BJ (cell line): ENCODE results near the gene RPL13. TPM values are rescaled to one million over a fixed set of nuclear protein-coding genes. Genes with fewer than 3 reads are reported as not detected.
"Not testable (repeated sequence)": the region's sequence is repeated elsewhere in the genome, so short reads cannot be mapped to it uniquely, and the experiment has no call there.

Source experiments
- CTCF ChIA-PET: fragments of 350-600 bp; formaldehyde crosslinking; extraction: SDS; loops from one replicate; lab custom pipeline; 2021; ENCODE audit warnings: antibody characterized with exemption, inconsistent platforms; lab: Yijun Ruan, JAX
- POLR2A ChIA-PET: fragments of 300-600 bp; sonication (Branson Sonifier 250); formaldehyde crosslinking; extraction: SDS; loops from one replicate; lab custom pipeline; 2021; ENCODE audit warnings: antibody characterized with exemption; lab: Charles Lee
- DNase-seq: peaks from one replicate; pipeline ENCODE4 v3.0.0-alpha.2; 2011; ENCODE audit warnings: low read depth
- H3K27me3 ChIP-seq: 2 replicates; pipeline ENCODE4 v1.6.0; 2011; ENCODE audit warnings: low read length; ENCODE audit not compliant: control insufficient read depth, insufficient read depth
- H3K36me3 ChIP-seq: 2 replicates; pipeline ENCODE4 v1.5.1; 2011; ENCODE audit warnings: low read length; ENCODE audit not compliant: control insufficient read depth, insufficient read depth
- H3K4me3 ChIP-seq: 2 replicates; pipeline ENCODE4 v1.5.1; 2011; ENCODE audit warnings: low read depth, mild to moderate bottlenecking, control low read depth, low read length
- polyA plus RNA-seq: library from polyadenylated mRNA; depleted of rRNA; stranded (reverse); fragments of >200 nt; gene quantifications from 2 replicates; pipeline ENCODE4 v1.2.3, GENCODE V29; 2011
- TF ChIP-seq, protein P1 (sequence below): IDR thresholded peaks from 2 replicates; pipeline ENCODE4 v1.5.1; 2011; ENCODE audit warnings: low read depth, mild to moderate bottlenecking, control low read depth, inconsistent platforms, low read length, moderate library complexity; ENCODE audit not compliant: insufficient read depth

RPL13 gene
- polyA plus RNA-seq, 1 experiment: 4,466 TPM

DNA sequence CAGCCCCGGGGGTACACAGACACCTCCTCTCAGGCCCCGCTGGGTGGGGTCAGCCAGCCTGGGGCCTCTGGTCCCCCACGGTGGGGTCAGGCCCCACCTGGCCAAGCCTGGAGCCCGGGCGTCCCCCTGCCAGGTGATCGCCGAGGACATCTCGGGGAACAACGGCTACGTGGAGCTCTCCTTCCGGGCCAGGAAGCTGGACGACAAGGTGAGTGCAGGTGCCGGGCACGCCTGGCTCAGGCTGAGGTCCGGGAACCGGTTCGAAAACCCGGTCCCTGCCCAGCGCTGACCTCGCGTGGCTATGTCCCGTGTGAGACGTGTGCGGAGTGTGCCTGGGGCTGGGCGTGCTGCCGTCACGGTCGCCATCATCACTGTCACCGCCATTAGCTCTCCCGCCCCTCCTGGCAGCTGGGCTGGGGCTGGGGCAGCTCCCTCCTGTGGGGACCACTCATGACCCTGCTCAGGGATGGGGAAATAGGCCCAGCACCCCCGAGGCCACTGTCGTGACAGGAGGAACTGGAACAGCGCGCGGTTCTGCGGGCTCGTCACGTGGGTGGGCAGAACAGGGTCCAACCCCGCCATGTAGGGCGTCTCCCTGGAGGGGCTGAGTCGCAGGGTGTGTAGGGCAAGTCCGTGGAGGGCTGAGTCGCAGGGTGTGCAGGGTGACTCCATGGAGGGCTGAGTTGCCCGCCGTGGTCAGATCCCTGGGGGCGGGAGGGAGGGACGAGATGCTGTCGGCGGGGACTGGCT is 23.6 kb downstream of the RPL13 start:
- ChIA-PET CTCF (interaction anchor here (1.1 kb wide), 1 partner anchor 57 kb away, joined by 4 read pairs; no protein-coding TSS in a partner anchor), POLR2A (no interaction called here)
- H3K27me3 ChIP-seq: no peaks in the 10 kb centered on the region
- TF ChIP-seq, protein P1, sequence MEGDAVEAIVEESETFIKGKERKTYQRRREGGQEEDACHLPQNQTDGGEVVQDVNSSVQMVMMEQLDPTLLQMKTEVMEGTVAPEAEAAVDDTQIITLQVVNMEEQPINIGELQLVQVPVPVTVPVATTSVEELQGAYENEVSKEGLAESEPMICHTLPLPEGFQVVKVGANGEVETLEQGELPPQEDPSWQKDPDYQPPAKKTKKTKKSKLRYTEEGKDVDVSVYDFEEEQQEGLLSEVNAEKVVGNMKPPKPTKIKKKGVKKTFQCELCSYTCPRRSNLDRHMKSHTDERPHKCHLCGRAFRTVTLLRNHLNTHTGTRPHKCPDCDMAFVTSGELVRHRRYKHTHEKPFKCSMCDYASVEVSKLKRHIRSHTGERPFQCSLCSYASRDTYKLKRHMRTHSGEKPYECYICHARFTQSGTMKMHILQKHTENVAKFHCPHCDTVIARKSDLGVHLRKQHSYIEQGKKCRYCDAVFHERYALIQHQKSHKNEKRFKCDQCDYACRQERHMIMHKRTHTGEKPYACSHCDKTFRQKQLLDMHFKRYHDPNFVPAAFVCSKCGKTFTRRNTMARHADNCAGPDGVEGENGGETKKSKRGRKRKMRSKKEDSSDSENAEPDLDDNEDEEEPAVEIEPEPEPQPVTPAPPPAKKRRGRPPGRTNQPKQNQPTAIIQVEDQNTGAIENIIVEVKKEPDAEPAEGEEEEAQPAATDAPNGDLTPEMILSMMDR: no peak
- H3K36me3 ChIP-seq: no peaks in the 10 kb centered on the region
- no peak overlapping the region for H3K4me3 ChIP-seq
- DNase-seq: no peak

DNA sequence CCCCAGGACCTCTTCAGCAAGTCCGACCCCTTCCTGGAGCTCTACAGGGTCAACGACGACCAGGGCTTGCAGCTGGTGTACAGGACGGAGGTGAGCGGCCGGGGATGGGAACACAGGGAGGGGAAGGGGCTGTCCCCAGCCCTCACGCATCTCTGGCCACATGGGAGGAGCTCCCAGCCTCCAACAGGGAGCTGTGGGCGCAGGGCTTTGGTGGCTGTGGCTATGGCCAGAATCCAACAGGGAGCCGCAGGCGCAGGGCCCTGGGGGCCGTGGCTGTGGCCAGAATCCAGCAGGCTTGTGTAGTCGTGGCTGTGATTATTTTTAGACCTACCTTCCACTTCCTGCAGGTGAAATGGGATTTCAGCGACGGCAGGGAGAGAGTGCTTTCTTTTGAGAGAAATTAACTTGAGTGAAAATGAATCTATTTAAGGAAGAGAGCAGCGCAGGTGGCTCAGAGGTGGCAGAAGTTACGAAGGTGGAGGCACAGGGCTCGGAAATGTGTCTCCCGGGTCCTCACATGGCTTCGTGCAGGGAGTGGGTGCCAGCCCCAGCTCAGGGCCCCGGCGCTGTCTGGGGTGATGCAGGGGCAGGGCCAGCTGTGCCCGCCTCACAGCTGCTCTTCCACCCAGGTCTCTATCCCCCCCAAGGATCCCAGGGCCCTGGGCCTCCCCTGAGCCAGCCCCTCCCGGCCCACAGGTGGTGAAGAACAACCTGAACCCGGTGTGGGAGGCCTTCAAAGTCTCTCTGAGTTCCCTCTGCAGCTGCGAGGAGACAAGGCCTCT is 24.5 kb downstream of the RPL13 start:
- TF ChIP-seq, protein P1: no peak
- Histone ChIP-seq H3K27me3 (no peaks in the 10 kb centered on the region), H3K36me3 (no peaks in the 10 kb centered on the region), H3K4me3 (no peak overlapping the region)
- ChIA-PET CTCF (no interaction called here), POLR2A (no interaction called here)
- DNase-seq: no peak

DNA sequence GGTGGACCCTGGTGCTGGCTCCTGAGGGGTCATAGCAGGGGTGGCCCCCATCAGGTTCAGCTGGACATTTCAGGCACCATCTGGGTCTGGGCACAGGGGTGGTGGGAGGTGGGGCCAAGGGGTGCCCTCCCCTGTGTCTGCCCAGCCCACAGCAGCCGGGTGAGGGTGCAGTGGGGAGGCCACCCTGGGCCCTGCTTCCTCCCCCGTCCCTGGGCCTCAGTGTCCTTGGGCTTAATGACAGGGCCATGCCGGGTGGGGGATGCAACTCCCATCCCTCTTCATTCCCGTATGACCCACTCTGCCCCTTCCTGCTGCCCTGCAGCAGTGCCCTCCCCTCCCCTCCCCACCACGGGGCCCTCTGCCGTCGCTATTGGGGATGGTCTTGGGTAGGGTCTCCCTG is 25.7 kb downstream of the RPL13 start:
- no peak for DNase-seq
- CTCF ChIA-PET: no interaction called here
- POLR2A ChIA-PET: no interaction called here
- Histone ChIP-seq H3K27me3 (no peaks in the 10 kb centered on the region), H3K4me3 (no peak overlapping the region), H3K36me3 (no peaks in the 10 kb centered on the region)
- TF ChIP-seq, protein P1: no peak

DNA sequence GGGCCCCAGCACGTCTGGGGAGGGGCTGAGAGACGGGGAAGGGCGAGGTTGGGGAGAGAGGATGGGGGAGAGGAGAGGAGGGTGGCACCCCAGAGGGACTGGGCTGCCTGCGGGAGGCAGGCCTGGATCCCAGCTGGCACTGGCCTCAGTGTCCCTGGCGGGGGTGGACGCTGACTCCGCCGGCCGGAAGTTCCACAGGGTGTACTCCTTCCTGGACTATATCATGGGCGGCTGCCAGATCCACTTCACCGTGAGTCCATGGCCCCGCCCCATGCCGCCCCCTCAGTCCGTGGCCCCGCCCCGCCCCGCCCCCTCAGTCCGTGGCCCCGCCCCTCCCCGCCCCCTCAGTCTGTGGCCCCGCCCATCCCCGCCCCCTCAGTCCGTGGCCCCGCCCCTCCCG is 26.4 kb downstream of the RPL13 start:
- POLR2A ChIA-PET: no interaction called here
- Histone ChIP-seq H3K4me3 (no peak overlapping the region), H3K27me3 (no peaks in the 10 kb centered on the region), H3K36me3 (no peaks in the 10 kb centered on the region)
- no peak for DNase-seq
- CTCF ChIA-PET: no interaction called here
- TF ChIP-seq, protein P1: no peak

DNA sequence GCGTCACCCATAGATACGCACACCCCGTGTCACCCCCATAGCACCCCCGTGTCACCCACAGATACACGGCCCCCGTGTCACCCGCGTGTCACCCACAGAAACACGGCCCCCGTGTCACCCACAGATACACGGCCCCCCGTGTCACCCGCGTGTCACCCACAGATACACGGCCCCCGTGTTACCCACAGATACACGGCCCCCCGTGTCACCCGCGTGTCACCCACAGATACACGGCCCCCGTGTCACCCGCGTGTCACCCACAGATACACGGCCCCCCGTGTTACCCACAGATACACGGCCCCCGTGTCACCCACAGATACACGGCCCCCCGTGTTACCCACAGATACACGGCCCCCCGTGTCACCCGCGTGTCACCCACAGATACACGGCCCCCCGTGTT is 27.2 kb downstream of the RPL13 start:
- POLR2A ChIA-PET, H3K4me3 ChIP-seq, H3K27me3 ChIP-seq, CTCF ChIA-PET, H3K36me3 ChIP-seq, DNase-seq: not testable (repeated sequence)
